MM.1S (cell line): ENCODE data around the gene CAMK2A.

Source experiments
- CTCF ChIP-seq: fragments of 300-600 bp; sonication (generic); IDR thresholded peaks from 2 replicates; pipeline ENCODE4 v1.5.1; 2016; ENCODE audit warnings: antibody characterized with exemption, low read length, mixed read lengths
- EZH2phosphoT487 ChIP-seq: fragments of 300-600 bp; sonication (generic); IDR thresholded peaks from 2 replicates; pipeline ENCODE4 v1.6.1; 2018; ENCODE audit warnings: antibody characterized with exemption, low read length

- TF ChIP-seq CTCF (no peak), EZH2phosphoT487 (no peak)
Measured at GRCh38 chr5:150197476-150197875, 92.1 kb downstream of the CAMK2A start.
